Transverse colon (tissue), 4 donors: ENCODE results near the gene PKP2.

ENCODE experiments used
- CTCF ChIP-seq, 5 experiments: fragments of 200-600 bp in 3 of 5; fragments of 450-650 bp in 2 of 5; sonication (generic) in 3 of 5; IDR thresholded peaks; 1 replicate in 2 of 5; 2 replicates in 3 of 5; pipeline ENCODE4 v1.5.1; 2016 to 2017; ENCODE audit warnings: antibody characterized with exemption in 5 of 5, inconsistent platforms in 3 of 5, mild to moderate bottlenecking in 2 of 5, moderate library complexity in 1 of 5
- EP300 ChIP-seq: sonication (generic); formaldehyde crosslinking; IDR thresholded peaks from one replicate; pipeline ENCODE4 v1.6.1; 2017; ENCODE audit warnings: antibody characterized with exemption, low read depth
- POLR2A ChIP-seq: fragments of 450-650 bp; IDR thresholded peaks from one replicate; pipeline ENCODE4 v1.6.1; 2016; ENCODE audit warnings: antibody characterized with exemption, mild to moderate bottlenecking, moderate library complexity
- POLR2AphosphoS5 ChIP-seq, 3 donors: sonication (generic); formaldehyde crosslinking; IDR thresholded peaks; one replicate each; pipeline ENCODE4 v1.6.1; 2016; ENCODE audit warnings: antibody characterized with exemption in 3 of 3

GRCh38 chr12:32742133-32742532 lies 154.4 kb downstream of the PKP2 start:
- TF ChIP-seq CTCF (IDR thresholded peaks at IDR 0.05), result no peak
- no peak for TF ChIP-seq POLR2A
- TF ChIP-seq EP300, result no peak
- TF ChIP-seq POLR2AphosphoS5 (IDR thresholded peaks at IDR 0.05), result no peak
